ENCODE measurements around the gene TNRC18.

GRCh38 chr7:5452470-5452899 is 28.9 kb upstream of the TNRC18 start:
- TF ChIP-seq USF1 (IDR thresholded peaks at IDR 0.05; ENCODE audit: borderline replicate concordance, low read depth), result no peak
- TF ChIP-seq, protein P1, sequence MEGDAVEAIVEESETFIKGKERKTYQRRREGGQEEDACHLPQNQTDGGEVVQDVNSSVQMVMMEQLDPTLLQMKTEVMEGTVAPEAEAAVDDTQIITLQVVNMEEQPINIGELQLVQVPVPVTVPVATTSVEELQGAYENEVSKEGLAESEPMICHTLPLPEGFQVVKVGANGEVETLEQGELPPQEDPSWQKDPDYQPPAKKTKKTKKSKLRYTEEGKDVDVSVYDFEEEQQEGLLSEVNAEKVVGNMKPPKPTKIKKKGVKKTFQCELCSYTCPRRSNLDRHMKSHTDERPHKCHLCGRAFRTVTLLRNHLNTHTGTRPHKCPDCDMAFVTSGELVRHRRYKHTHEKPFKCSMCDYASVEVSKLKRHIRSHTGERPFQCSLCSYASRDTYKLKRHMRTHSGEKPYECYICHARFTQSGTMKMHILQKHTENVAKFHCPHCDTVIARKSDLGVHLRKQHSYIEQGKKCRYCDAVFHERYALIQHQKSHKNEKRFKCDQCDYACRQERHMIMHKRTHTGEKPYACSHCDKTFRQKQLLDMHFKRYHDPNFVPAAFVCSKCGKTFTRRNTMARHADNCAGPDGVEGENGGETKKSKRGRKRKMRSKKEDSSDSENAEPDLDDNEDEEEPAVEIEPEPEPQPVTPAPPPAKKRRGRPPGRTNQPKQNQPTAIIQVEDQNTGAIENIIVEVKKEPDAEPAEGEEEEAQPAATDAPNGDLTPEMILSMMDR (IDR thresholded peaks at IDR 0.05), result no peak
- no peak for TF ChIP-seq GATA2 (CRISPR knock-in tag; IDR thresholded peaks at IDR 0.05)
- TF ChIP-seq FOXJ3 (CRISPR knock-in tag; IDR thresholded peaks at IDR 0.05), result no peak

All from SK-N-SH (cell line).